ENCODE results near the gene IGF2BP2.

DNA sequence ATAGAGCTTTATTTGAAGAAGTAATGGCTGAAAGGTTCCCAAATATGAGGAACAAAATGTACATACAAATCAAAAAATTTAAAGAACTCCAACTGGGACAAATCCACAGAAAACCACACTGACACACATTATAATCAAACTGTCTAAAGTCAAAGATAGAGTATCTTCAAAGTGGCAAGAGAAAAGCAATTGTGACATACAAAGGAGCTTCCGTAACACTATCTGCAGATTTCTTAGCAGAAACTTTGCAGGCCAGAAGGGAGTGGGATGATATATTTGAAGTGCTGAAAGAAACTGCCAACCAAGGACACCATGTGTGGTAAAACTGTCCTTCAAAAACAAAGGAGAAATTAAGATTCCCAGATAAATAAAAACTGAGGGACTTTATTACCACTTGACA is 146.8 kb downstream of the IGF2BP2 start:
- TF ChIP-seq, protein P1, sequence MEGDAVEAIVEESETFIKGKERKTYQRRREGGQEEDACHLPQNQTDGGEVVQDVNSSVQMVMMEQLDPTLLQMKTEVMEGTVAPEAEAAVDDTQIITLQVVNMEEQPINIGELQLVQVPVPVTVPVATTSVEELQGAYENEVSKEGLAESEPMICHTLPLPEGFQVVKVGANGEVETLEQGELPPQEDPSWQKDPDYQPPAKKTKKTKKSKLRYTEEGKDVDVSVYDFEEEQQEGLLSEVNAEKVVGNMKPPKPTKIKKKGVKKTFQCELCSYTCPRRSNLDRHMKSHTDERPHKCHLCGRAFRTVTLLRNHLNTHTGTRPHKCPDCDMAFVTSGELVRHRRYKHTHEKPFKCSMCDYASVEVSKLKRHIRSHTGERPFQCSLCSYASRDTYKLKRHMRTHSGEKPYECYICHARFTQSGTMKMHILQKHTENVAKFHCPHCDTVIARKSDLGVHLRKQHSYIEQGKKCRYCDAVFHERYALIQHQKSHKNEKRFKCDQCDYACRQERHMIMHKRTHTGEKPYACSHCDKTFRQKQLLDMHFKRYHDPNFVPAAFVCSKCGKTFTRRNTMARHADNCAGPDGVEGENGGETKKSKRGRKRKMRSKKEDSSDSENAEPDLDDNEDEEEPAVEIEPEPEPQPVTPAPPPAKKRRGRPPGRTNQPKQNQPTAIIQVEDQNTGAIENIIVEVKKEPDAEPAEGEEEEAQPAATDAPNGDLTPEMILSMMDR (IDR thresholded peaks at IDR 0.05), result no peak
- TF ChIP-seq POLR2A (IDR thresholded peaks at IDR 0.05), result no peak
- no peak for TF ChIP-seq POLR2AphosphoS5 (IDR thresholded peaks at IDR 0.05; ENCODE audit: insufficient read depth in 1 of 2, low read depth in 1 of 2)
